SHP77 treated with DMSO at 0.1 percent for 48 hours (cell line): Measurements from ENCODE around the gene ACOT2.
A peak's percentile ranks its signal among the peaks of the same experiment; 100 is the strongest.
"Not testable (repeated sequence)": the region's sequence is repeated elsewhere in the genome, so short reads cannot be mapped to it uniquely, and the experiment has no call there.

ENCODE experiments used
- DNase-seq: peaks from one replicate; lab custom pipeline; 2025; lab: John Stamatoyannopoulos, UW

The ACOT2 gene

GRCh38 chr14:73567951-73568885 lies 795 bp upstream of the ACOT2 start:
- DNase-seq, result no peak

GRCh38 chr14:73568886-73569184 lies 178 bp upstream of the ACOT2 start:
- DNase-seq, result not testable (repeated sequence)

GRCh38 chr14:73570913-73571312 lies 1.9 kb downstream of the ACOT2 start:
- peak; percentile 10 for DNase-seq

- DNase-seq, result not testable (repeated sequence)
Measured at GRCh38 chr14:73573034-73573433, 4.0 kb downstream of the ACOT2 start.

GRCh38 chr14:73573740-73574139 lies 4.7 kb downstream of the ACOT2 start:
- DNase-seq, result not testable (repeated sequence)

GRCh38 chr14:73574251-73574650 lies 5.2 kb downstream of the ACOT2 start:
- DNase-seq, result not testable (repeated sequence)

GRCh38 chr14:73576391-73576790 lies 7.4 kb downstream of the ACOT2 start:
- no peak for DNase-seq

- DNase-seq, result not testable (repeated sequence)
Measured at GRCh38 chr14:73577214-73577613, 8.2 kb downstream of the ACOT2 start.

GRCh38 chr14:73582102-73582979 lies 13.3 kb downstream of the ACOT2 start:
- DNase-seq, result not testable (repeated sequence)

- no peak for DNase-seq
Measured at GRCh38 chr14:73588695-73589094, 19.7 kb downstream of the ACOT2 start.

GRCh38 chr14:73589116-73589515 lies 20.1 kb downstream of the ACOT2 start:
- no peak for DNase-seq

GRCh38 chr14:73590673-73591004 lies 21.6 kb downstream of the ACOT2 start:
- DNase-seq, result not testable (repeated sequence)

GRCh38 chr14:73591690-73592449 lies 22.9 kb downstream of the ACOT2 start, which contains the start of gene ACOT4:
Gene ACOT4 (plus strand): TSS chr14:73591873. CDS start chr14:73591960, 87 bp downstream.
- DNase-seq, result no peak

GRCh38 chr14:73594491-73594890 lies 25.5 kb downstream of the ACOT2 start:
- no peak for DNase-seq

GRCh38 chr14:73599499-73599898 lies 30.5 kb downstream of the ACOT2 start:
- DNase-seq, result no peak

GRCh38 chr14:73602994-73603393 lies 34.0 kb downstream of the ACOT2 start:
- no peak for DNase-seq

GRCh38 chr14:73606271-73606670 lies 37.3 kb downstream of the ACOT2 start:
- no peak for DNase-seq

GRCh38 chr14:73607241-73607640 lies 38.2 kb downstream of the ACOT2 start:
- no peak for DNase-seq

GRCh38 chr14:73610687-73611086 lies 41.7 kb downstream of the ACOT2 start:
- DNase-seq, result no peak

GRCh38 chr14:73612339-73613045 lies 43.5 kb downstream of the ACOT2 start, which contains the start of gene ACOT6:
Gene ACOT6 (plus strand): TSS chr14:73612517. CDS start chr14:73612572, 55 bp downstream.
- DNase-seq, result no peak

GRCh38 chr14:73613046-73613383 lies 44.0 kb downstream of the ACOT2 start:
- DNase-seq, result no peak
